ENCODE measurements around the gene LTBP2. TPM values are rescaled to one million over a fixed set of nuclear protein-coding genes. Genes with fewer than 3 reads are reported as not detected.

The LTBP2 gene
- total and polyA plus RNA-seq, 2 of the 13 experiments (the other 11 are each of a cell fraction or from before 2014, with no cell fraction given): 0.20 to 0.41 TPM

GRCh38 chr14:74569806-74570591 lies 42.0 kb downstream of the LTBP2 start (continued):
- TF ChIP-seq MLXIP (CRISPR knock-in tag; IDR thresholded peaks at IDR 0.05; ENCODE audit: borderline replicate concordance) (no peak), ZNF343 (CRISPR knock-in tag; IDR thresholded peaks at IDR 0.05) (no peak), PHF21A (CRISPR knock-in tag; IDR thresholded peaks at IDR 0.05) (peak; percentile 41; the same call in 1 of the 2 replicates), GMEB1 (CRISPR knock-in tag; IDR thresholded peaks at IDR 0.05; ENCODE audit: borderline replicate concordance) (no peak), SMAD3 (CRISPR knock-in tag; IDR thresholded peaks at IDR 0.05) (no peak), CERS6 (CRISPR knock-in tag; IDR thresholded peaks at IDR 0.05) (no peak), FOSL1 (CRISPR knock-in tag; IDR thresholded peaks at IDR 0.05; ENCODE audit: borderline replicate concordance) (no peak), GATAD2A (CRISPR knock-in tag; IDR thresholded peaks at IDR 0.05) (peak; percentile 26; the same call in 1 of the 2 replicates), ZNF20 (CRISPR knock-in tag; IDR thresholded peaks at IDR 0.05) (no peak), ZNF253 (CRISPR knock-in tag; IDR thresholded peaks at IDR 0.05; ENCODE audit: borderline replicate concordance) (no peak), ZNF543 (CRISPR knock-in tag; IDR thresholded peaks at IDR 0.05) (no peak), ZFP90 (CRISPR knock-in tag; IDR thresholded peaks at IDR 0.05; ENCODE audit: borderline replicate concordance) (no peak), HOXA3 (CRISPR knock-in tag; IDR thresholded peaks at IDR 0.05) (0 out of 2 replicates have a peak, but pooled peaks have one; percentile 14), ZBTB40 (IDR thresholded peaks at IDR 0.05) (no peak), ZBTB40 (CRISPR knock-in tag; IDR thresholded peaks at IDR 0.05) (no peak)

All from HepG2 (cell line).